GM21717 (cell line): Measurements from ENCODE around the gene PEF1.

Experiments
- ATAC-seq: cut with Tn5 transposase; IDR thresholded peaks from one replicate; pipeline ENCODE4 v1.9.1; 2021; ENCODE audit warnings: mild to moderate bottlenecking, moderate library complexity; ENCODE audit not compliant: unreplicated experiment

PEF1 gene

DNA sequence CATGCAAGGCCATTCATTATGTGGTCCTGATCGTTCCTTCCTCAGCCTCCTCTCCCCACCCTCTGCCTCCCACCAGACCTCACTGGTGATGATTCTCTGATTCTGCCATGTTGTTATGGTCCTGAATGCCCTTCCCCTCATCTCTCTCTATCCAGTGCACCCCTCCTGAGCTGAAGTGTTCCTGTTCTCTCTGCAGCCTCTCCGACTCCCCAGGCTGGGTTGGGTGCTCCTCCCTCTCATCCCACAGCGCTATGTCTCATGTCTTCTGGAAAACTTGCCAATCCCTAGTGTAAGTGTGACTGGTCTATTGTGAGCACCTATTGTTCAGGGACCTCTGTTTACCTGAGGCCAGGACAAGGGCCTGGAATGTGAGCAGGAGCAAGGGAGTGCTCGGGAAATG, 11.1 kb upstream of the PEF1 start:
- no peak for ATAC-seq

GRCh38 chr1:31655104-31655503, 10.4 kb upstream of the PEF1 start:
- no peak for ATAC-seq

DNA sequence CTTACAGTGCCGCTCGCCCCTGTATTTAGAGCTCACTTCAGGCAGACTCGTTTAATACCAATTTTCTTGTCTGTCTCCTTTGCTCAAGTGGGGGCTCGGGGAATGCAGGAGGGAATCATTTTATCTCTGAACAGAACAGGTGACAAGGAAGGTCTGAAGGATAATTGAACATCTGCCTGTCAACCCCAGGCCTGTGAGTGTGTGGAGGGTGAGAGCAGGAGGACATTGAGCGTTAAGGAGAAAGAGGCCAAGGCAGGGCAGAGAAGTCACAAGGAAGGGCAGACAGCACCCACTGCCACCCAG, 9.7 kb upstream of the PEF1 start:
- no peak for ATAC-seq

GRCh38 chr1:31653717-31654473, 9.2 kb upstream of the PEF1 start:
- ATAC-seq: no peak

- ATAC-seq: no peak
These were observed 8.3 kb upstream of the PEF1 start for GRCh38 chr1:31652891-31653499.

GRCh38 chr1:31651766-31652165, 7.1 kb upstream of the PEF1 start:
- no peak for ATAC-seq

DNA sequence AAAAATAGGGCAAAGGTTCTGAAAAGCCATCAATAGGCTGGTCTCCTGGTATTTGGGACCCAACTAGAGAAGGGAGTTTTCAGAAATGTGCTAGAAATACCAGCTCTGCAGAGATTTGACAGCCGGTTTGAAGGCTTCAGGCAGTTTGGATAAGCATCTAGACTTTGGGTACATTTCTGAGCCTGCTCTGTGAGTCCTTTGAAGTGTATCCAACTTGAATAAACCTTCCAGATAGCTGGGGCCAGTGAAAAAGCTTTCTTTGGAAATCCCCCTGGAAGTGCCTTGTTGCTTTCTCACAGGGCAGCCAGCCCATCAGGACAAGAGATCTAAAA, 6.4 kb upstream of the PEF1 start:
- ATAC-seq: no peak

DNA sequence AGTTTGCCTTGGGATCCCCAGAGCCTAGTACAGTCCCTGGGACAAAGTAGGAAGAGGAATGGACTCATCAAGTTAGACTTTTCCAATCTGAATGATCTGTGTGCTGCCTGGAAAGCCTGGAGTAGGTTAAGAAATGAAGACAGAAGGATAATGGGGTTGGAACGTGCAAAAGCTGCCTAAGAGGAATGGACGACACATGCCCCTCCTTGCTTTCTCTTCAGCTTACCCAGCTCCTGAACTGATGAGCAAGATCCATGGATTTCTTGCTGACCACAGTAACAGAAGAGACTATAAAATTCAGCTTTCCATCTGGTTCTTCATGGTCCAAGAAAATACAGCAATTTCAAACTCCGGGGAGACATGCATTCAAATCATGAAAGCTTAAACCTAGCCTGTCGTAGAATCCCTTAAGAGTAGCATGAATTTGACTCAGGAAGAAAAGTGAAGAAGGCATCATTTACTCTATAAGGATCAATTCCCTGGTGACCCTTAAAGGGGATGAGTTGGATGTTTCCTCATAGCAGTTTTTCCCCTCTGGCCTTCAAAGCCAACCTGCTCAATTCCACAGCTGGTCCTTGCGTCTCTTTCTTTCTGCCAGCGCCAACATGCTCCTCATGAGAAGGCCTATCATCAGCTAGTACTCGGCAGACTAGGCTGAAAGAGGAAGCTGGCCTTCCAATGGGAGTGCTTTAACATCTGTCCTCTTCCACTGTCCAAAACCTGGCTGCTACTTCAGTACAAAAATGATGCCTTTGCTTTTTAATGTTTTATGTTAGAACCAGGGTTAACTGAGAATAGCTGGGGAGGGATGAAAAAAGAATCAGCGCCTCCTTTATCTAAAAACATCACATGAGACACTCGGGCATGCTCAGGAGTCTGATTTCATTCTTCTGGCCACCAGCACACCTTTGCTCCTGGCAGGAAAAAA, 5.7 kb upstream of the PEF1 start:
- ATAC-seq: no peak

GRCh38 chr1:31648641-31649357, 4.1 kb upstream of the PEF1 start:
- ATAC-seq: no peak

- no peak for ATAC-seq
These were observed 3.5 kb upstream of the PEF1 start for GRCh38 chr1:31648190-31648589.

DNA sequence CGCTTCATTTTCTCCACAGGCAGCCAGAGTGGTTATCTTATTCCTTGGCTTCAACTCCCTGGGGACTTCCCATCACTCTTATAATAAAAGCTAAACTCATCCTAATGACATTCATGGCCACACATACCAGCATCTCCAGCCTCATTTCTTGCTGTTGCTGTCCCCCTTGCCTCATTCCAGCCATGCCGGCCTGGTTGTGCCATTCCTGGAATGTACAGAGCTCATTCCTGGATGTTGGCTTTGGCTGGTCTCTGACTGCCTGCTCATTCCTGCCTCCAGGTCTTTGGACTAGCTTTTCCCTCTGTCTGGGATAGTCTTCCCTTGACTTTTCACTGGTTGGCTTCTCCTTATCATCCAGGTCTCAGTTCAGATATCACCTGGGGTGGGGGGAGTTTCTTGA, 2.4 kb upstream of the PEF1 start:
- no peak for ATAC-seq

DNA sequence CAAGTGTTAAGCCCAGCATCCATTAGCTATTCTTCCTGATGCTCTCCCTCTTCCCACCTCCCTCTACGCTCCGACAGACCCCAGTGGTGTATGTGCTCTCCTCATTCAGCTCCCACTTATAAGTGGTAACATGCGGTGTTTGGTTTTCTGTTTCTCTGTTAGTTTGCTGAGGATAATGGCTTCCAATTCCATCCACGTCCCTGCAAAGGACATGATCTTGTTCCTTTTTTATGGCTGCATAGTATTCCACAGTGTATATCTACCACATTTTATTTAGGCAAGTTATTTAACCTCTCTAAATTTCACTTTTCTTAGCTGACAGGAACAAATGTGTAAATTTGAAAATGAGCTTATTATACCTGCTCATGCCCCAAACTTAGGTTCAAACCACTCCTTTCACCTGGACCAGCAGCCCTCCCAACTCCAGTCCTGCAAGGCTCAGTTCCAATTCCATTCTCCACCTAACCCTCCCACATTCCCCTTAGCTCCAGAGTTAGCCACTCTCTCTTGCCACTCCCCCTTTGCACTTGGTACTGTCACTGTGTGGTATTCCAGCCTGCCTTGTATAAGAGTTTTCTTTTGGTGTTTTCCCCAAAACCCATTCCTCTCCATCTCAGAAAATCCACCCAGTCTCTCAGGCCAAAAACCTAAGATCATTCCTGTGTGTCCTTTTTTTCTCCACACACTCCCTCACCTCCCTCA, 1.7 kb upstream of the PEF1 start:
- no peak for ATAC-seq

- ATAC-seq: no peak
These were observed 545 bp upstream of the PEF1 start for GRCh38 chr1:31645274-31645568.

GRCh38 chr1:31643976-31644559, 608 bp downstream of the PEF1 start:
- peak; percentile 4 for ATAC-seq

DNA sequence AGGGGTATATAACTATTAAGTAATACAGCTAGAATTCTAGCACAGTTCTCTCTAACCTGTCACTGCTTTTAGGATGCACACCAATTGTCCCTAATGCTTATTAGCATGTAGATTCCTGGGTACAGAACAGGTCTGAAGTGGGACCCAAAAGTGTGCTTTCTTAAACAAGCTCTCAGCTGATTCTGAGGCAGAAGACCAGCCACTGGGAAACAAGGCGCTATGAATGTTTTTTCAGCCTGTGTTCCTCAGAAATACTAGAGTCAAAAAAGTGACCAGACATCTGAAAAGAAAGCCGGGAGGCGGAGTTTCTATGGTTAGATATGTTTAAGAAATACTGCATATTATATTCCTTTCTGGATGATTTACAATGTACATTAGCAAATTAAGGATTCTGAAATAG, 1.8 kb downstream of the PEF1 start:
- no peak for ATAC-seq

GRCh38 chr1:31642366-31642765, 2.3 kb downstream of the PEF1 start:
- no peak for ATAC-seq

GRCh38 chr1:31640964-31641363, 3.7 kb downstream of the PEF1 start:
- no peak for ATAC-seq

- ATAC-seq: no peak
These were observed 4.5 kb downstream of the PEF1 start for GRCh38 chr1:31640179-31640578.

DNA sequence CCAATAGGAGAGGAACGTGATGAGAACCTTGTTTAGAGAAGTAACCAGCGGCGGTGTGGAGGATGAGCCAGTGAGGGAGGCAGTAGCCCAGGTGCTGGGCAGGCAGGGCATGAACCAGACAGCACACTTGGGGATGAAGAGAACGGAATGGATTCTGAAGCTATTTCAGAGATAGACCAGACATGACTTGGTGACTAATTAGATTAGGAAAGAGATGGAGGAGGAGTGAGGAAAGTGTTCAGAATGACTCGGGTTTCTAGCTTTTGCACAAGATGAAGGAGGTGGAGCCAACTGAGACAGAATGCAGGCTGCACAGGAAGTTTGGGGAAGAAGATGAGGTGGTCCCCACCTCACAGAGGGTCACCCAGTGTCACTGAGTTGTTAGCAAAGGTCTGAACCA, 5.1 kb downstream of the PEF1 start:
- no peak for ATAC-seq

GRCh38 chr1:31637915-31638673, 6.6 kb downstream of the PEF1 start:
- ATAC-seq: no peak
